Stimulated activated CD4-positive, alpha-beta T cell treated with anti-CD3 and anti-CD28 coated beads, Interleukin-15, amount 100 ng/mL, for 48 hours (primary cell): Measurements from ENCODE around the gene KLHDC10.
"Not testable (repeated sequence)": the region's sequence is repeated elsewhere in the genome, so short reads cannot be mapped to it uniquely, and the experiment has no call there.

Experiments
- DNase-seq, 2 donors: peaks; one replicate each; pipeline ENCODE4 v3.0.0-alpha.2; 2020; ENCODE audit warnings: low read depth in 2 of 2

Gene KLHDC10

GRCh38 chr7:130079846-130080394 lies 9.6 kb downstream of the KLHDC10 start:
- DNase-seq, result no peak

- not testable (repeated sequence) for DNase-seq
Measured at GRCh38 chr7:130083497-130083896, 13.2 kb downstream of the KLHDC10 start.

- DNase-seq, result no peak
Measured at GRCh38 chr7:130084037-130084875, 13.9 kb downstream of the KLHDC10 start.

- DNase-seq, result not testable (repeated sequence)
Measured at GRCh38 chr7:130085235-130085634, 14.9 kb downstream of the KLHDC10 start.

- DNase-seq, result no peak
Measured at GRCh38 chr7:130086938-130087337, 16.6 kb downstream of the KLHDC10 start.

GRCh38 chr7:130087364-130087763 lies 17.0 kb downstream of the KLHDC10 start:
- DNase-seq, result no peak

- DNase-seq, result peak in 1 of 2 donors; percentile 19
Measured at GRCh38 chr7:130090745-130091532, 20.6 kb downstream of the KLHDC10 start.

GRCh38 chr7:130091999-130092398 lies 21.7 kb downstream of the KLHDC10 start:
- no peak for DNase-seq

GRCh38 chr7:130092598-130092997 lies 22.3 kb downstream of the KLHDC10 start:
- no peak for DNase-seq

GRCh38 chr7:130095812-130096211 lies 25.5 kb downstream of the KLHDC10 start:
- no peak for DNase-seq

- DNase-seq, result no peak
Measured at GRCh38 chr7:130096243-130096827, 26.0 kb downstream of the KLHDC10 start.

GRCh38 chr7:130099331-130099730 lies 29.0 kb downstream of the KLHDC10 start:
- DNase-seq, result no peak

- no peak for DNase-seq
Measured at GRCh38 chr7:130102588-130102987, 32.3 kb downstream of the KLHDC10 start.

GRCh38 chr7:130107949-130108674 lies 37.8 kb downstream of the KLHDC10 start:
- DNase-seq, result no peak

GRCh38 chr7:130108809-130109208 lies 38.5 kb downstream of the KLHDC10 start:
- no peak for DNase-seq

GRCh38 chr7:130112093-130112492 lies 41.8 kb downstream of the KLHDC10 start:
- DNase-seq, result no peak

GRCh38 chr7:130112662-130113425 lies 42.5 kb downstream of the KLHDC10 start:
- DNase-seq, result no peak

GRCh38 chr7:130113426-130113805 lies 43.1 kb downstream of the KLHDC10 start:
- DNase-seq, result not testable (repeated sequence)

GRCh38 chr7:130113887-130114286 lies 43.6 kb downstream of the KLHDC10 start:
- no peak for DNase-seq

- DNase-seq, result no peak
Measured at GRCh38 chr7:130114374-130114773, 44.0 kb downstream of the KLHDC10 start.

- DNase-seq, result no peak
Measured at GRCh38 chr7:130114776-130115175, 44.4 kb downstream of the KLHDC10 start.
